PFSK-1 (cell line): ENCODE measurements around the gene RASAL2.

Source experiments
- FOXP2 ChIP-seq: optimal IDR thresholded peaks from 2 replicates; pipeline ENCODE3; 2011; ENCODE audit warnings: borderline replicate concordance, control low read depth, inconsistent platforms; ENCODE audit not compliant: insufficient read depth; ENCODE audit errors: extremely low read length, extremely low read depth
- POLR2AphosphoS5 ChIP-seq: IDR thresholded peaks from 2 replicates; pipeline ENCODE4 v1.6.1; 2012; ENCODE audit warnings: low read depth, mild to moderate bottlenecking, control low read depth, low read length, moderate library complexity
- SIN3A ChIP-seq: IDR thresholded peaks from 2 replicates; pipeline ENCODE4 v1.6.1; 2012; ENCODE audit warnings: mild to moderate bottlenecking, low read length, moderate library complexity, borderline replicate concordance; ENCODE audit not compliant: insufficient read depth
- TAF1 ChIP-seq: IDR thresholded peaks from 2 replicates; pipeline ENCODE4 v1.6.1; 2012; ENCODE audit warnings: low read length, control low read depth, borderline replicate concordance; ENCODE audit not compliant: insufficient read depth
- TF ChIP-seq, protein P1 (sequence below), 2 experiments: IDR thresholded peaks; 2 replicates each; pipeline versions ENCODE4 v1.6.1 to v1.8.0; 2011 to 2012; ENCODE audit warnings: low read depth in 2 of 2, low read length in 2 of 2, control low read depth in 1 of 2, inconsistent platforms in 1 of 2, mild to moderate bottlenecking in 1 of 2, moderate library complexity in 1 of 2; ENCODE audit not compliant: insufficient read depth in 1 of 2

Gene RASAL2

DNA sequence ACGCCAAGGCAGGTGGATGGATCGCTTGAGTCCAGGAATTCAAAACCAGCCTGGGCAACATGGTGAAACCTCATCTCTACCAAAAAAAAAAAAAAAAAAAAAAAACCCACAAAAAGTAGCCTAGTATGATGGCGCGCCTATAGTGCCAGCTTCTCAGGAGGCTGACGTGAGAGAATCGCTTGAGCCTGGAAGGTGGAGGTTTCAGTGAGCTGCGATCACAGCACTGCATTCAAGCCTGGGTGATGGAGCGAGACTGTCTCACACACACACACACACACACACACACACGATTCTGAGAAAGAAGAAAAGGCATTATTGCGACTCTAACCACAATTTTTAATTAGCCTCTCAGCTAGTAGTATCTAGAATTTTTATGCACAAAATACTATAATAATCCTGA is 86.5 kb downstream of the RASAL2 start:
- TF ChIP-seq, protein P1, sequence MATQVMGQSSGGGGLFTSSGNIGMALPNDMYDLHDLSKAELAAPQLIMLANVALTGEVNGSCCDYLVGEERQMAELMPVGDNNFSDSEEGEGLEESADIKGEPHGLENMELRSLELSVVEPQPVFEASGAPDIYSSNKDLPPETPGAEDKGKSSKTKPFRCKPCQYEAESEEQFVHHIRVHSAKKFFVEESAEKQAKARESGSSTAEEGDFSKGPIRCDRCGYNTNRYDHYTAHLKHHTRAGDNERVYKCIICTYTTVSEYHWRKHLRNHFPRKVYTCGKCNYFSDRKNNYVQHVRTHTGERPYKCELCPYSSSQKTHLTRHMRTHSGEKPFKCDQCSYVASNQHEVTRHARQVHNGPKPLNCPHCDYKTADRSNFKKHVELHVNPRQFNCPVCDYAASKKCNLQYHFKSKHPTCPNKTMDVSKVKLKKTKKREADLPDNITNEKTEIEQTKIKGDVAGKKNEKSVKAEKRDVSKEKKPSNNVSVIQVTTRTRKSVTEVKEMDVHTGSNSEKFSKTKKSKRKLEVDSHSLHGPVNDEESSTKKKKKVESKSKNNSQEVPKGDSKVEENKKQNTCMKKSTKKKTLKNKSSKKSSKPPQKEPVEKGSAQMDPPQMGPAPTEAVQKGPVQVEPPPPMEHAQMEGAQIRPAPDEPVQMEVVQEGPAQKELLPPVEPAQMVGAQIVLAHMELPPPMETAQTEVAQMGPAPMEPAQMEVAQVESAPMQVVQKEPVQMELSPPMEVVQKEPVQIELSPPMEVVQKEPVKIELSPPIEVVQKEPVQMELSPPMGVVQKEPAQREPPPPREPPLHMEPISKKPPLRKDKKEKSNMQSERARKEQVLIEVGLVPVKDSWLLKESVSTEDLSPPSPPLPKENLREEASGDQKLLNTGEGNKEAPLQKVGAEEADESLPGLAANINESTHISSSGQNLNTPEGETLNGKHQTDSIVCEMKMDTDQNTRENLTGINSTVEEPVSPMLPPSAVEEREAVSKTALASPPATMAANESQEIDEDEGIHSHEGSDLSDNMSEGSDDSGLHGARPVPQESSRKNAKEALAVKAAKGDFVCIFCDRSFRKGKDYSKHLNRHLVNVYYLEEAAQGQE (IDR thresholded peaks at IDR 0.05; ENCODE audit: insufficient read depth in 1 of 2, low read depth in 2 of 2, low read length in 2 of 2) = no peak
- TF ChIP-seq TAF1 (no peak), FOXP2 (no peak)

DNA sequence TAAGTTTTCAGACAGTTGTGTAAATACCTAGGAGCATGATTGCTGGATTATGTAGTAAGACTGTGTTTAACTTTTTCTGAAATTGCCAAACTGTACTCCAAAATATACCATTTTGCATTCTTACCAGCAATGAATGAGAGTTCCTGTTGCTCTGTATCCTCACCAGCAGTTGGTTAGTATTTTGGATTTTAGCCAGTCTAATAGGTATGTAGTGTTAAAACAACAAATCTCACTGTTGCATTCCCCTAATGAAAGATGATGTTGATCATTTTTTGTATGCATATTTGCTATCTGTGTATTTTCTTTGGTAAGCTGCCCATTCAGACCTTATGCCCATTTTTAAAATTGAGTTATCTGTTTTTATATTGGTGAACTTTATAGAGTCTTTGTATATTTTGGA is 89.9 kb downstream of the RASAL2 start:
- TF ChIP-seq FOXP2 (no peak), TAF1 (no peak), SIN3A (no peak), POLR2AphosphoS5 (no peak)
- TF ChIP-seq, protein P1 (IDR thresholded peaks at IDR 0.05; ENCODE audit: insufficient read depth in 1 of 2, low read depth in 2 of 2, low read length in 2 of 2) = no peak

DNA sequence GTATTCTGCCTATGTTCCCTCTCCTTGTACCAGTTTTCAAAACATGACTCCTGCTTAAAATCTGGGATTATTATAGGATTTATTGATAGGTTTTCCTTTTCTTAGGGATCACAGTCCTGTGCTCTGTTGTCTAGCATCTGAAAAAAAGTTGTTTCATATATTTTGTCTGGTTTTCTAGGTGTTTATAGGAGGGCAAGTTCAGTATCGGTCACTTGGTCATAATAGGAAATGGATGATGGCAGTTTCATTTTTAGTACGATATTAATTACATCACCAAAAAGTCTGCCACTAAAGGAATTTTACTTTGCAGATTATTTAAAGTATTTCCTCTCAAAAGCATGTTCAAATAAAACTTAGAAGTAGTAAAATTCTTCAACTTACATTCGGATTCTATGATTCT is 94.4 kb downstream of the RASAL2 start:
- TF ChIP-seq TAF1 (no peak), FOXP2 (no peak)

DNA sequence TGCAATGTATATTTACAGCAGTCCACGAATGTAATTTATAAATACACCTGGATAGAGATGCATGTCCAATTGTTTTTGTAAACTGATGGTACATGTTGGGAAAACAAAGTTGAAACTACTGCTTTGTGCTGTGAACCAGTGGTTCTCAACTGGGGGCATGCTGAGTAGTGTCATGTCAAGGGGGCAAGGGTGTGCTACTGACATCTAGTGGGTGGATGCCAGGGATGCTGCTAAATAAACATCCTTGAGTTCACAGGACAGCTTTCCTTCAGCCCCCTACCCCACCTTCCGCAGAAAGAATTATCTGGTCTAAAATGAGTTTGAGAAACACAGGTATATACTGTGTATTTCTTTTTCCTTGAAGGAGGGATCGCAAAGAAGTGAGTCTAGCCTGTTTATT is 95.9 kb downstream of the RASAL2 start:
- TF ChIP-seq POLR2AphosphoS5 (no peak), TAF1 (no peak), FOXP2 (no peak), SIN3A (no peak)
- TF ChIP-seq, protein P1 (IDR thresholded peaks at IDR 0.05; ENCODE audit: insufficient read depth in 1 of 2, low read depth in 2 of 2, low read length in 2 of 2) = no peak

DNA sequence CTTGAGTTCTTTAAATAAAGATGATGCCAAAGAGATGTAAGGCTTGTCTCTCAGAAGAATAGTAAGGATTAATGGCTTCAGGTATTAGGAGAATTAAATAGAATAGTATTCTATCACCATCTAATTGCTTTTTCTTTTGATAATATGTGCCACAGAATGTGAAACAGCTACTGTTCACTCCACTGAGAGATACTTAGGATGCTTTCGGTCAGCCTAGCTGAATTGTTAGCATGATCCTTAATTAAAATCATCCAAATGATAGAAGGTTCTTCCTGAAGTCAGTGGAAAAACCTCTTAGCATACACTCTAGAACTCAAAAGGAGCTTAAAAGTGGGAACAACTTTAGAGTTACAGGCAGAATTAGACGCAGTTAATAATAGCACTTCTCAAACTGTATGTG is 97.0 kb downstream of the RASAL2 start:
- no peak for TF ChIP-seq SIN3A
- no peak for TF ChIP-seq TAF1
- no peak for TF ChIP-seq POLR2AphosphoS5
- TF ChIP-seq FOXP2 = no peak
- TF ChIP-seq, protein P1 (IDR thresholded peaks at IDR 0.05; ENCODE audit: insufficient read depth in 1 of 2, low read depth in 2 of 2, low read length in 2 of 2) = no peak

DNA sequence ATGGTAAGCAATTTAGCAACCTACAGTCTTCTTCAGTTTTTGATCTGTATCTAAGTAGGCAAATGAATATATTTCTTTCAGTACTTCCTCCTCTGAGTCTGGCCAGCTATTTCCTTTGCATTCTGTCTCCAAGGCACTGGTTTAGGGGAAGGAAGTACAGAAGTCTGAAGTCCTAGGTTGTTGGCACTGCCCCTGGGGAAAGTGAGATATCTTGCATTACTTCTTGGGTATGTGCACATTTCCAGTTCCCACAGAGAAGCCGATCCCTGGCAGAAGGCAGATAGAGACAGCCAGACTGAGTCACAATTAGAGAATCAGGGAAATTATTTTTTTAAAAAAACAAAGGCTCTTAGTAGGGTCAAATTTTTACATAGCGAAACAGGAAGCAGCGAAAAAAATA is 98.8 kb downstream of the RASAL2 start:
- TF ChIP-seq TAF1 = no peak
- no peak for TF ChIP-seq SIN3A
- no peak for TF ChIP-seq POLR2AphosphoS5
- TF ChIP-seq, protein P1 (IDR thresholded peaks at IDR 0.05; ENCODE audit: insufficient read depth in 1 of 2, low read depth in 2 of 2, low read length in 2 of 2) = no peak
- no peak for TF ChIP-seq FOXP2
